Measurements from ENCODE around the gene MICAL3. TPM values are rescaled to one million over a fixed set of nuclear protein-coding genes. Genes with fewer than 3 reads are reported as not detected.

Gene MICAL3
- total and polyA plus RNA-seq, 5 donors = 30.4 to 105 (median 72.5) TPM

DNA sequence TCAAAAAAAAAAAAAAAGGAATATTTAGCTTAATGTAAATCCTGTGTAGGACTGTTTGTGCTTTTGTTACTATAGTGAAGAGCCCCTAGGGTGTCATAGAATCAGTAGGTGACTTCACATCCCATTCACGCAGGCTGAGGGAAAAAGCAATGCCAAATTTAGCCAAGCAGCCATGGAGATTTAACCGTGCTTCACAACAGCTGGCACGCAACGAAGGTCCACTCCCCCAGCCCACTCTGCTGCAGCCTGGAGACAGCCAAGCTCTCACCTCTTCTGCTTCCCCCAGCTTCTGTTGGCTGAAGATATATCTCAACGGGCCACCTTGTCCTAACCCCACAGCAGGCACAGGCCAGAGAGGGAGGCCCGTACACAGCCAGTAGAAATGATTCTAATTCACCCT lies 171.3 kb downstream of the MICAL3 start:
- WGBS = 26% methylated on average over 6 of the region's 6 CpGs
- Histone ChIP-seq H3K9me3 (ENCODE audit: control insufficient read depth, low read length) (no peaks in the 10 kb centered on the region), H3K4me1 (ENCODE audit: control insufficient read depth, insufficient read depth, low read length) (peaks cover 7% of the 10 kb centered on the region), H3K27me3 (ENCODE audit: control insufficient read depth, insufficient read depth) (no peaks in the 10 kb centered on the region), H3K4me3 (ENCODE audit: low read length) (no peak overlapping the region), H3K27ac (ENCODE audit: low read length) (peak overlapping the region; percentile 94)
- peak; percentile 68 to 72 for ATAC-seq
- DNase-seq = peak; percentile 58 to 73 (median 67)
- intact Hi-C loops (cut with DNase I) = no loop called here

DNA sequence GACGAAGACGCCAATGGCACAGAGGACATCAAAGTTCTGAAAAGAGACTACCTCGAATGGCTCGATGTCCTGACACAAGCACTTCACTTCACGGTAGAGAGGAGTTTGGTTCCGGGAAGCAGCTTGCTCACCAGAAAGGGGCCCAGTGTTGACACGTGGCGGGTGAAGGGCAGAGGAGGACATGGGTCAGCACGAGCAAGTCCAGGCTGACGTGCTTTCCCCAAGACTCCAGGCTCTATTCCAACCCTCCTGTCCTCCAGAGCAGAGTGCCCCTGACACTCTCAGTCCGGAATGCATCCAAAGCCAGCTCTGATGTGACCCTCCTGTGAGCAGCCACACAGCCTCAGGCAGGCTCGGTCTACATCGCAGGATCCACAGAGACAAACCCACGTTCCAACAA lies 172.6 kb downstream of the MICAL3 start:
- H3K27ac ChIP-seq (ENCODE audit: low read length) = peak overlapping the region; percentile 94
- H3K27me3 ChIP-seq (ENCODE audit: control insufficient read depth, insufficient read depth) = no peaks in the 10 kb centered on the region
- peaks cover 7% of the 10 kb centered on the region for H3K4me1 ChIP-seq (ENCODE audit: control insufficient read depth, insufficient read depth, low read length)
- H3K9me3 ChIP-seq (ENCODE audit: control insufficient read depth, low read length) = no peaks in the 10 kb centered on the region
- no peak overlapping the region for H3K4me3 ChIP-seq (ENCODE audit: low read length)
- intact Hi-C loops (cut with DNase I) = no loop called here
- WGBS = 63% methylated on average over 14 of the region's 14 CpGs
- DNase-seq = peak; percentile 66 to 78 (median 76)
- ATAC-seq = peak; percentile 78 to 83

DNA sequence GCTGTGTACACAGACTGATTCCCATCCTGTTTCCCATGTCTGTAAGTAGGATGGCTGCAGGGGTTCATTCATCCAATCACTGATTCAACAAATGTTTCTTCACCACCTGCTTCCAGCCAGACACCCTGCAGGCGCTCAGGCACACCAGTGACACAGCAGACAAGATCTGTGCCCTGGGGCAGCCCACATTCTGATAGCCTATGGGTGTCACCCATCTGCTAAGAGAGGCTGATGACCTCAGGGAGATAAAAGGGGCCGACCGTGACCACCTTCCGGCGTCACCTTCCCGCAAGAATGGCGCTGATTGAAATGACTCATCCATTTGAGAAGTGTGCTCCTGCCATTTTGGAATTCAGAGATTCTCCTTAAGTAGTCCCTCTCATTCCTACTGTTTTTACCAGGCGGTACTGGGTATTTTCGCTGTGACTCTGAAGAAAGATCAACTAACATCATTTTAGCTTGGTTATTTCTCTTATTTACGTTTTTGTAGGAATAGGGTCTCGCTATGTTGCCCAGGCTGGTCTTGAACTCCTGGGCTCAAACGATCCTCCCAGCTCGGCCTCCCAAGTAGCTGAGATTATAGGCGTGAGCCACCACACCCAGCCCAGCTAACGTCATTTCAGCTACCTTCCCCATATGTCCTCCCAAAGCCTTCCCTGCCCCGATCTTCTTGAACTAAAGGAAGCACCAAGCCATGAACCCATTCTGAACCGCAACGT lies 176.8 kb downstream of the MICAL3 start:
- H3K27me3 ChIP-seq (ENCODE audit: control insufficient read depth, insufficient read depth) = no peaks in the 10 kb centered on the region
- peak in 1 of 3 donors; percentile 59 for DNase-seq

DNA sequence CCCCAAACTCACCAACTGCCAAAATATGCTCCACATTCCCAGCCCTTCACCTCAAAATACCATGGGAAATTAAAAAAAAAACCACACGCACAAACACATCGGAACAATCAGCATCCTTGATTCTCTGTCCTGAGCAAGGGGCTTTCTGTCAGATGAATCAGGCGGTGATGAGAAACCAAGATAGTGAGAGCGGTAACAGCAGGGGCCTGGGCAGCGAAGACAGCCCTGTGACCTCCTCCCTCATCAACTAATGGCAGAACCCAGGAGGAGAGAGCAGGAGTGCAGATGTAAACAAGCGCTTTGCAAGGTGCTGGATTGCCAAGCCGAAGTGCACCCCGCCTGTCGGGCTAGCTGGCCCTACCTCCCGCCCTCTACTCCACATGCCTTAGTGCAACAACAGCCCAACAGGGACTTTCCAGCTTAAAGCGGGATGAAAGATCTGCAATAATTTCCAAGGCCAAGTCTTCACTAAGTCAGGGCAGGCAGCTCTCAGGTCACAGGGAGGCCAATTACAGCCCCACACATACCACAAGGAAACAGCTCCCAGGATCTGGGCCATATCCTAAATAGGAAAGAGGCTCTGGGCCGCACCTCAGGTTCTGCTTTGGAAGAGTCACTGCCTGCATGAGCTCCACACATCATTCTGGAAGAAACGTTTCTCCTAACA lies 177.9 kb downstream of the MICAL3 start:
- Histone ChIP-seq H3K27ac (ENCODE audit: low read length) (peak overlapping the region; percentile 71), H3K27me3 (ENCODE audit: control insufficient read depth, insufficient read depth) (no peaks in the 10 kb centered on the region), H3K4me1 (ENCODE audit: control insufficient read depth, insufficient read depth, low read length) (peaks cover 13% of the 10 kb centered on the region), H3K9me3 (ENCODE audit: control insufficient read depth, low read length) (no peaks in the 10 kb centered on the region), H3K4me3 (ENCODE audit: low read length) (no peak overlapping the region)
- DNase-seq (peak in 1 of 3 donors; percentile 68), ATAC-seq (peak; percentile 25 to 67)
- intact Hi-C loops (cut with DNase I) = no loop called here
- WGBS = 48% methylated on average over 13 of the region's 13 CpGs

More for the DNA sequence above, 176.8 kb downstream of the MICAL3 start:
- no peak overlapping the region for H3K4me3 ChIP-seq (ENCODE audit: low read length)
- H3K27ac ChIP-seq (ENCODE audit: low read length) = peak overlapping the region; percentile 26
- intact Hi-C loops (cut with DNase I) = no loop called here
- no peak for ATAC-seq
- WGBS = 91% methylated on average over 18 of the region's 18 CpGs
- H3K4me1 ChIP-seq (ENCODE audit: control insufficient read depth, insufficient read depth, low read length) = peaks cover 13% of the 10 kb centered on the region
- H3K9me3 ChIP-seq (ENCODE audit: control insufficient read depth, low read length) = no peaks in the 10 kb centered on the region

DNA sequence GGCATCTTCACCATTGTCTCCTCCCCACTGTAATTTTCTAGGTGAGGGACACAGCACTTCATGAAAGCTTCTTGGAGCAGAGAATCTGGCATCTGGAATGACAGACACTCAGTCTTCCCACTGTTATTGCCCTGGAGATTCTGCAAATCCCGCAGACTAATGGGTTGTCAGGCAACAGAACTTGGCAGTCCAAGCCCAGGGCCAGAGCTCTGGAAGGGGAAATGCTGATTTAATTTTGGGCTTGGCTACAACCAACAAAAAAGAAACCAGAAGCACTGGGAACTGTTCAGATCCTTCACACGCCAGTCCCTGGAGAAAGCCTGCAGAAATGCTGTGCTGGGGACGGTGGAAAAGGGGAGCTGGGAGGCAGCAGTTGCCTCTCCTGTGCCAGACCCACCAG lies 178.6 kb downstream of the MICAL3 start:
- intact Hi-C loops (cut with DNase I) = no loop called here
- no peaks in the 10 kb centered on the region for H3K9me3 ChIP-seq (ENCODE audit: control insufficient read depth, low read length)
- peak in 2 of 3 donors; percentile 57 to 74 for DNase-seq
- H3K27ac ChIP-seq (ENCODE audit: low read length) = peak overlapping the region; percentile 71
- H3K4me1 ChIP-seq (ENCODE audit: control insufficient read depth, insufficient read depth, low read length) = peaks cover 13% of the 10 kb centered on the region
- ATAC-seq = peak; percentile 13 to 62
- 29% methylated on average over 3 of the region's 3 CpGs for WGBS
- H3K27me3 ChIP-seq (ENCODE audit: control insufficient read depth, insufficient read depth) = no peaks in the 10 kb centered on the region
- no peak overlapping the region for H3K4me3 ChIP-seq (ENCODE audit: low read length)

DNA sequence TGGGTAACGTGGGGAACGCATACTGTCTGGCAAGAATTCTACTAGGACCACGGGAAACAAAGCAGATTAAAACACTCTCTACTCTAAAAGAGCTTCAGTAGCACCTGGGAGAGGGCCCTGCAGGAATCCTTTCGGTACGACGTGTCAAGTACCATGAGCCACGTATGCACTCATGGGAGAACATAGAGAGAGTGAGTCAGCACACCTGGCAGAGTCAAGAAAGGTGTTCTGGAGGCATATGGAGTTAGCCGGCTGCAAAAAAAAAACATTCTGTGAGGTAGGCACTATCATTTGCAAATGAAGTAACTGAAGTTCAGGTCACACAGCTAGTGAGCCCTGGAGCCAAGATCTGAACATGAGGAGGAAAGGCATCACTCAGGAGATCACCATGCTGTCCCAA lies 179.0 kb downstream of the MICAL3 start:
- no peaks in the 10 kb centered on the region for H3K9me3 ChIP-seq (ENCODE audit: control insufficient read depth, low read length)
- H3K27me3 ChIP-seq (ENCODE audit: control insufficient read depth, insufficient read depth) = no peaks in the 10 kb centered on the region
- peak overlapping the region; percentile 71 for H3K27ac ChIP-seq (ENCODE audit: low read length)
- 79% methylated on average over 8 of the region's 8 CpGs for WGBS
- DNase-seq = peak in 1 of 3 donors; percentile 6
- intact Hi-C loops (cut with DNase I) = no loop called here
- no peak overlapping the region for H3K4me3 ChIP-seq (ENCODE audit: low read length)
- no peak for ATAC-seq
- H3K4me1 ChIP-seq (ENCODE audit: control insufficient read depth, insufficient read depth, low read length) = peaks cover 13% of the 10 kb centered on the region

DNA sequence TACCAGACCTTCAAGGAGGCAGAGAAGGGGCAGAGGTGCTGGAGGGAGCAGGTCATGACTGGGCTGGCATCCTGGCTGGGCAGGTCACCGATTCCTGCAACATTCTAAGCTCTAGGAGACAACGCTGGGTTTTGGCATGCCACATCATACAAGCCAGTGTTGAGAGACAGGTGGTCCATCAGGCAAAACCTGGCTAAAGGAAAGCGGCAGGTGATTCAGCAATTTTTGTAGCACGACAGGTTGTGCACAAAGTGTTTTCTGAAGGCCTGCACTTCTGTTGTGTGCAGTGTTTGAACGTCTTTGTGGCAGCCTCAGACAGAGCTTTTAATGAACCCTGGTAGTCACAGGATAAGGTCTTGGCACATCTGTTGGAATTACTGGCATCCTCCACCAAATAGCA lies 180.2 kb downstream of the MICAL3 start:
- H3K4me3 ChIP-seq (ENCODE audit: low read length) = no peak overlapping the region
- H3K27me3 ChIP-seq (ENCODE audit: control insufficient read depth, insufficient read depth) = no peaks in the 10 kb centered on the region
- no peaks in the 10 kb centered on the region for H3K9me3 ChIP-seq (ENCODE audit: control insufficient read depth, low read length)
- peaks cover 13% of the 10 kb centered on the region for H3K4me1 ChIP-seq (ENCODE audit: control insufficient read depth, insufficient read depth, low read length)
- H3K27ac ChIP-seq (ENCODE audit: low read length) = no peak overlapping the region
- DNase-seq = peak in 2 of 3 donors; percentile 13 to 14
- intact Hi-C loops (cut with DNase I) = no loop called here
- 83% methylated on average over 5 of the region's 5 CpGs for WGBS
- no peak for ATAC-seq

DNA sequence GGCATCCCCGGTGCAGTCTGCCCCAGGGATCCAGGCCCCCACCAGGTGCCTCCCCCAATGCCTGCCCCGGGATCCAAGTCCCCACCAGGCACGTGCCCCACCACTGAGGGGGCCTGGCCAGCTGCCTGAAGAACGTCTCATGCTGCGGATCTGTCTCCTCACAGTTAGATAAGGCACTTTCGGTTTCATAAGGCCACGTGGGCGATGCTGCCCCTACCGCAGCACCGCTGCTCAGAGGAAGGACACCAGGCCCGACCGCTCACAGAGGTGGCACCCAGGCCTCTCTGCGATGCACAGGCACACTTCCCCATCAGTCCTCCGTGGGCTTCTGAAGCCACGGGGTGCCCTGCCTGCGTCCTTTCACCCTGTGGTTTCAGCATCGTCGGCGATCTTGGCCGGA lies 182.0 kb downstream of the MICAL3 start:
- H3K27ac ChIP-seq (ENCODE audit: low read length) = peak overlapping the region; percentile 36
- intact Hi-C loops (cut with DNase I) = no loop called here
- no peak overlapping the region for H3K4me3 ChIP-seq (ENCODE audit: low read length)
- no peaks in the 10 kb centered on the region for H3K27me3 ChIP-seq (ENCODE audit: control insufficient read depth, insufficient read depth)
- ATAC-seq (peak; percentile 37 to 52), DNase-seq (peak in 1 of 3 donors; percentile 76)
- H3K4me1 ChIP-seq (ENCODE audit: control insufficient read depth, insufficient read depth, low read length) = peaks cover 10% of the 10 kb centered on the region
- WGBS = 72% methylated on average over 20 of the region's 20 CpGs
- no peaks in the 10 kb centered on the region for H3K9me3 ChIP-seq (ENCODE audit: control insufficient read depth, low read length)

DNA sequence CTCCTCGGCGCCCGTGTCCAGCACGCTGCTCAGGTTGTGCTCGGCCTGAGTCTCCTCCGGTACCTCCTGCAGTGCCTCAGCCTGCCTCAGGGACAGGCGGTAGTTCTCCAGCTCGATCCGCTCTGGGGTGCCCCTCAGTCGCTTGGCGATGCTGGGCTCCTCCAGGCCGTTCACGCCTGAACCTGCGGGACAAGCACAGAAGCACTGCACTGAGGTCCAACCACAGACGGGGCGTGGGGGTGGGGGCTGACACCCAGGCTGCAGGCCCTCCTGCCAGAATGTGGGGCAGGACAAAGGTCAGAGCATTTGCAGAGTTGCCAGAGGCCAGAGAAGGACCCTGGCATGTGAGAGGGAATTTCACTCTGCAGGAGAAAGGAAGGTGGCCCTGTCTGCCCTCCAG lies 182.5 kb downstream of the MICAL3 start:
- Histone ChIP-seq H3K4me3 (ENCODE audit: low read length) (no peak overlapping the region), H3K4me1 (ENCODE audit: control insufficient read depth, insufficient read depth, low read length) (peaks cover 10% of the 10 kb centered on the region), H3K27ac (ENCODE audit: low read length) (no peak overlapping the region), H3K9me3 (ENCODE audit: control insufficient read depth, low read length) (no peaks in the 10 kb centered on the region), H3K27me3 (ENCODE audit: control insufficient read depth, insufficient read depth) (no peaks in the 10 kb centered on the region)
- peak in 1 of 3 donors; percentile 50 for DNase-seq
- 90% methylated on average over 16 of the region's 16 CpGs for WGBS
- no peak for ATAC-seq
- intact Hi-C loops (cut with DNase I) = no loop called here

DNA sequence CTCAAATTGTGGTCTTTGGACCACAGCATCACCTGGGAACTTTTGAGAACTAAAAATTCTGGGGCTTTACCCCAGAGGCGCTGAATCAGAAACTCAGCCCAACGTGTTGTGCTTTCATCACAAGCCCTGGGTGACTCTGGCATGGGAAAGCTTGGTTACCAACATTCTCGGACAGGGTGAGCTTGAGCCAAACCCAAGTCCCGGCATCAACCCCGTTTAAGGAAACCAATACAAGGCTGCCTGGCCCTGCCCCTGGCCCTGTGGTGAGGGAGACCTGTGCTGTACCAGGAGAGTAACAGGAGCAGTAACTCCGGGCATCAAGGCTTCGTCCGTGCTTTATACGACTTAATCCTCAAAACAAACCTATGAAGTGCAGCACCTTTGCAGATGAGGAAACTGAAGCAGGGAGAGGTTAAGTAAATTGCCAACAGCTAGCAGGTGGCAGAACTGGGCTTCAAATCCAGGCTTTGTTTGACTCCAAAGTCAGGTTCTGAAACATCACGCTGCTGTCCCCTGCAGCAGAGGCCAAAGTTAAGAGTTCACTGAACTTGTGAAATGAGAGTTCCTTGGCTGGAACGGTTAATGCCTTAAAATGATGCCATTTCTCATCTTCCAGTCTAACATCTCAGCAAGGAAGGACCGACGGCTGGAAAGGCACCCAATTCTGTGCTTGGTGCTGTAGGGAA lies 186.0 kb downstream of the MICAL3 start:
- no peak overlapping the region for H3K4me3 ChIP-seq (ENCODE audit: low read length)
- H3K27ac ChIP-seq (ENCODE audit: low read length) = no peak overlapping the region
- no peaks in the 10 kb centered on the region for H3K9me3 ChIP-seq (ENCODE audit: control insufficient read depth, low read length)
- no peaks in the 10 kb centered on the region for H3K27me3 ChIP-seq (ENCODE audit: control insufficient read depth, insufficient read depth)
- intact Hi-C loops (cut with DNase I) = loop anchor here in 1 of 4 donors (10.0 kb wide), 1 partner anchor 56 kb away; no protein-coding TSS in a partner anchor
- H3K4me1 ChIP-seq (ENCODE audit: control insufficient read depth, insufficient read depth, low read length) = no peaks in the 10 kb centered on the region
- DNase-seq (peak in 1 of 3 donors; percentile 33), ATAC-seq (no peak)
- WGBS = 89% methylated on average over 13 of the region's 13 CpGs

Measured in right cardiac atrium (tissue), 5 donors.